ENCODE results near the gene SDHD. TPM values are rescaled to one million over a fixed set of nuclear protein-coding genes. Genes with fewer than 3 reads are reported as not detected.

SDHD gene
- total and polyA plus RNA-seq, 4 donors = 154 to 277 (median 177) TPM

DNA sequence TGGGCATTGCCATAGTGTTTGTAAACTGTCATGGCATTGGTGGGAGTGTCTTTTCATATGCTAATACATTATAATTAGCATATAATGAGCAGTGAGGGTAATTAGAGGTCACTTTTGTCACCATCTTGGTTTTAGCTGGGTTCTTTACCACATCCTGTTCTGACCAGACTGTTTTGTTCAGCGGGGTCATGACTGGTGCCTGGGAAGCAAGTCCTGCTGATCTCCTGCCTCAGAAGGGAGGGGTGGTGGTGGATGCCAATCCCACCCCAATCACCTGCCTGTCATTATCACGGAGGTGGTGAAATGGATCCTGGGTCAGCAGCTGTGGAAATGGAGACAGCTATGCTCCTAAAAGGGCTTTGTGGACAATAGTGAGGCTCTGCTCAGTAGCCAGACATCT is 46.1 kb downstream of the SDHD start:
- no peaks in the 10 kb centered on the region for H3K9me3 ChIP-seq (ENCODE audit: control insufficient read depth in 4 of 4, low read length in 3 of 4)
- peaks cover 0 to 2% (median 0%) of the 10 kb centered on the region in 4 donors for H3K4me1 ChIP-seq (ENCODE audit: control insufficient read depth in 4 of 4, insufficient read depth in 4 of 4, low read length in 3 of 4)
- no peak for DNase-seq (ENCODE audit: low spot score)
- 80% methylated on average over 2 of the region's 2 CpGs for WGBS
- H3K27ac ChIP-seq (ENCODE audit: low read depth in 1 of 2, low read length in 2 of 2) = no peak overlapping the region
- no peak overlapping the region for H3K4me3 ChIP-seq (ENCODE audit: low read depth in 1 of 3, low read length in 3 of 3)
- H3K36me3 ChIP-seq (ENCODE audit: control insufficient read depth in 4 of 4, insufficient read depth in 3 of 4, low read depth in 1 of 4, low read length in 3 of 4) = no peaks in the 10 kb centered on the region
- no peaks in the 10 kb centered on the region for H3K27me3 ChIP-seq (ENCODE audit: control insufficient read depth in 4 of 4, insufficient read depth in 4 of 4, low read length in 3 of 4)
- H3K9ac ChIP-seq (ENCODE audit: low read depth in 1 of 2, low read length in 2 of 2) = no peak overlapping the region
- TF ChIP-seq, protein P1, sequence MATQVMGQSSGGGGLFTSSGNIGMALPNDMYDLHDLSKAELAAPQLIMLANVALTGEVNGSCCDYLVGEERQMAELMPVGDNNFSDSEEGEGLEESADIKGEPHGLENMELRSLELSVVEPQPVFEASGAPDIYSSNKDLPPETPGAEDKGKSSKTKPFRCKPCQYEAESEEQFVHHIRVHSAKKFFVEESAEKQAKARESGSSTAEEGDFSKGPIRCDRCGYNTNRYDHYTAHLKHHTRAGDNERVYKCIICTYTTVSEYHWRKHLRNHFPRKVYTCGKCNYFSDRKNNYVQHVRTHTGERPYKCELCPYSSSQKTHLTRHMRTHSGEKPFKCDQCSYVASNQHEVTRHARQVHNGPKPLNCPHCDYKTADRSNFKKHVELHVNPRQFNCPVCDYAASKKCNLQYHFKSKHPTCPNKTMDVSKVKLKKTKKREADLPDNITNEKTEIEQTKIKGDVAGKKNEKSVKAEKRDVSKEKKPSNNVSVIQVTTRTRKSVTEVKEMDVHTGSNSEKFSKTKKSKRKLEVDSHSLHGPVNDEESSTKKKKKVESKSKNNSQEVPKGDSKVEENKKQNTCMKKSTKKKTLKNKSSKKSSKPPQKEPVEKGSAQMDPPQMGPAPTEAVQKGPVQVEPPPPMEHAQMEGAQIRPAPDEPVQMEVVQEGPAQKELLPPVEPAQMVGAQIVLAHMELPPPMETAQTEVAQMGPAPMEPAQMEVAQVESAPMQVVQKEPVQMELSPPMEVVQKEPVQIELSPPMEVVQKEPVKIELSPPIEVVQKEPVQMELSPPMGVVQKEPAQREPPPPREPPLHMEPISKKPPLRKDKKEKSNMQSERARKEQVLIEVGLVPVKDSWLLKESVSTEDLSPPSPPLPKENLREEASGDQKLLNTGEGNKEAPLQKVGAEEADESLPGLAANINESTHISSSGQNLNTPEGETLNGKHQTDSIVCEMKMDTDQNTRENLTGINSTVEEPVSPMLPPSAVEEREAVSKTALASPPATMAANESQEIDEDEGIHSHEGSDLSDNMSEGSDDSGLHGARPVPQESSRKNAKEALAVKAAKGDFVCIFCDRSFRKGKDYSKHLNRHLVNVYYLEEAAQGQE (IDR thresholded peaks at IDR 0.05) = no peak
- TF ChIP-seq NR2F2 (IDR thresholded peaks at IDR 0.05) = no peak
- no peak for TF ChIP-seq YY1 (IDR thresholded peaks at IDR 0.05)
- TF ChIP-seq HNF4A (conservative IDR thresholded peaks at IDR 0.05) = no peak
- TF ChIP-seq JUND (IDR thresholded peaks at IDR 0.05) = no peak
- TF ChIP-seq, protein P2, sequence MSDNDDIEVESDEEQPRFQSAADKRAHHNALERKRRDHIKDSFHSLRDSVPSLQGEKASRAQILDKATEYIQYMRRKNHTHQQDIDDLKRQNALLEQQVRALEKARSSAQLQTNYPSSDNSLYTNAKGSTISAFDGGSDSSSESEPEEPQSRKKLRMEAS (IDR thresholded peaks at IDR 0.05) = no peak
- TF ChIP-seq GABPA (IDR thresholded peaks at IDR 0.05 in 1 of 2, conservative IDR thresholded peaks at IDR 0.05 in 1 of 2) = no peak
- TF ChIP-seq SP1 (IDR thresholded peaks at IDR 0.05) = no peak
- TF ChIP-seq, protein P3, sequence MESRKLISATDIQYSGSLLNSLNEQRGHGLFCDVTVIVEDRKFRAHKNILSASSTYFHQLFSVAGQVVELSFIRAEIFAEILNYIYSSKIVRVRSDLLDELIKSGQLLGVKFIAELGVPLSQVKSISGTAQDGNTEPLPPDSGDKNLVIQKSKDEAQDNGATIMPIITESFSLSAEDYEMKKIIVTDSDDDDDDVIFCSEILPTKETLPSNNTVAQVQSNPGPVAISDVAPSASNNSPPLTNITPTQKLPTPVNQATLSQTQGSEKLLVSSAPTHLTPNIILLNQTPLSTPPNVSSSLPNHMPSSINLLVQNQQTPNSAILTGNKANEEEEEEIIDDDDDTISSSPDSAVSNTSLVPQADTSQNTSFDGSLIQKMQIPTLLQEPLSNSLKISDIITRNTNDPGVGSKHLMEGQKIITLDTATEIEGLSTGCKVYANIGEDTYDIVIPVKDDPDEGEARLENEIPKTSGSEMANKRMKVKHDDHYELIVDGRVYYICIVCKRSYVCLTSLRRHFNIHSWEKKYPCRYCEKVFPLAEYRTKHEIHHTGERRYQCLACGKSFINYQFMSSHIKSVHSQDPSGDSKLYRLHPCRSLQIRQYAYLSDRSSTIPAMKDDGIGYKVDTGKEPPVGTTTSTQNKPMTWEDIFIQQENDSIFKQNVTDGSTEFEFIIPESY (IDR thresholded peaks at IDR 0.05) = no peak
- no peak for TF ChIP-seq FOXA1 (IDR thresholded peaks at IDR 0.05)
- no peak for TF ChIP-seq RAD21 (IDR thresholded peaks at IDR 0.05)
- no peak for TF ChIP-seq FOXA2 (IDR thresholded peaks at IDR 0.05)
- TF ChIP-seq TAF1 (conservative IDR thresholded peaks at IDR 0.05) = no peak
- no peak for TF ChIP-seq RXRA (IDR thresholded peaks at IDR 0.05)
- TF ChIP-seq, protein P4, sequence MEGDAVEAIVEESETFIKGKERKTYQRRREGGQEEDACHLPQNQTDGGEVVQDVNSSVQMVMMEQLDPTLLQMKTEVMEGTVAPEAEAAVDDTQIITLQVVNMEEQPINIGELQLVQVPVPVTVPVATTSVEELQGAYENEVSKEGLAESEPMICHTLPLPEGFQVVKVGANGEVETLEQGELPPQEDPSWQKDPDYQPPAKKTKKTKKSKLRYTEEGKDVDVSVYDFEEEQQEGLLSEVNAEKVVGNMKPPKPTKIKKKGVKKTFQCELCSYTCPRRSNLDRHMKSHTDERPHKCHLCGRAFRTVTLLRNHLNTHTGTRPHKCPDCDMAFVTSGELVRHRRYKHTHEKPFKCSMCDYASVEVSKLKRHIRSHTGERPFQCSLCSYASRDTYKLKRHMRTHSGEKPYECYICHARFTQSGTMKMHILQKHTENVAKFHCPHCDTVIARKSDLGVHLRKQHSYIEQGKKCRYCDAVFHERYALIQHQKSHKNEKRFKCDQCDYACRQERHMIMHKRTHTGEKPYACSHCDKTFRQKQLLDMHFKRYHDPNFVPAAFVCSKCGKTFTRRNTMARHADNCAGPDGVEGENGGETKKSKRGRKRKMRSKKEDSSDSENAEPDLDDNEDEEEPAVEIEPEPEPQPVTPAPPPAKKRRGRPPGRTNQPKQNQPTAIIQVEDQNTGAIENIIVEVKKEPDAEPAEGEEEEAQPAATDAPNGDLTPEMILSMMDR (IDR thresholded peaks at IDR 0.05; ENCODE audit: low read depth, low read length, missing input control) = no peak
- TF ChIP-seq, protein P5, sequence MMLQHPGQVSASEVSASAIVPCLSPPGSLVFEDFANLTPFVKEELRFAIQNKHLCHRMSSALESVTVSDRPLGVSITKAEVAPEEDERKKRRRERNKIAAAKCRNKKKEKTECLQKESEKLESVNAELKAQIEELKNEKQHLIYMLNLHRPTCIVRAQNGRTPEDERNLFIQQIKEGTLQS (IDR thresholded peaks at IDR 0.05) = no peak
- TF ChIP-seq HNF4G (IDR thresholded peaks at IDR 0.05) = no peak
- TF ChIP-seq EGR1 (IDR thresholded peaks at IDR 0.05; ENCODE audit: low read depth in 2 of 2) = no peak

All from liver (tissue), 9 donors.